Hepatocyte (in vitro differentiated cells): ENCODE data around the gene UVSSA. TPM values are rescaled to one million over a fixed set of nuclear protein-coding genes. Genes with fewer than 3 reads are reported as not detected.
"Not testable (repeated sequence)": the region's sequence is repeated elsewhere in the genome, so short reads cannot be mapped to it uniquely, and the experiment has no call there.

ENCODE experiments used
- DNase-seq: peaks from one replicate; pipeline ENCODE4 v3.0.0-alpha.2; 2016; ENCODE audit warnings: low spot score
- H2AFZ ChIP-seq: fragments of 200-600 bp; sonication (generic); 2 replicates; pipeline ENCODE4 v1.6.0; 2016; ENCODE audit warnings: antibody characterized with exemption, mild to moderate bottlenecking
- H3K27ac ChIP-seq: fragments of 200-600 bp; sonication (generic); 2 replicates; pipeline ENCODE4 v1.5.1; 2016; ENCODE audit warnings: mild to moderate bottlenecking
- H3K27me3 ChIP-seq: fragments of 200-600 bp; sonication (generic); 2 replicates; pipeline ENCODE4 v1.6.1; 2016
- H3K36me3 ChIP-seq: fragments of 200-600 bp; sonication (generic); replicated peaks from 2 replicates; pipeline ENCODE4 v1.5.1; 2016; ENCODE audit warnings: low read depth; ENCODE audit not compliant: insufficient read depth
- H3K4me1 ChIP-seq: fragments of 200-600 bp; sonication (generic); 2 replicates; pipeline ENCODE4 v1.5.1; 2016; ENCODE audit warnings: mild to moderate bottlenecking, moderate library complexity; ENCODE audit not compliant: insufficient read depth
- H3K4me2 ChIP-seq: fragments of 200-600 bp; sonication (generic); 2 replicates; pipeline ENCODE4 v1.6.0; 2016
- H3K4me3 ChIP-seq: fragments of 200-600 bp; sonication (generic); 2 replicates; pipeline ENCODE4 v1.5.1; 2016; ENCODE audit warnings: mild to moderate bottlenecking
- H3K79me2 ChIP-seq: fragments of 200-600 bp; sonication (generic); 2 replicates; pipeline ENCODE4 v1.6.0; 2017; ENCODE audit warnings: mild to moderate bottlenecking
- H3K9me2 ChIP-seq: fragments of 200-600 bp; sonication (generic); replicated peaks from 2 replicates; pipeline ENCODE4 v1.6.0; 2017; ENCODE audit warnings: mild to moderate bottlenecking; ENCODE audit not compliant: insufficient read depth
- H3K9me3 ChIP-seq: fragments of 200-600 bp; sonication (generic); 2 replicates; pipeline ENCODE4 v1.5.1; 2016; ENCODE audit warnings: low read depth, mild to moderate bottlenecking
- H4K20me1 ChIP-seq: fragments of 200-600 bp; sonication (generic); 2 replicates; pipeline ENCODE4 v1.6.0; 2016; ENCODE audit warnings: mild to moderate bottlenecking; ENCODE audit not compliant: insufficient read depth, poor library complexity, severe bottlenecking
- CTCF ChIP-seq: fragments of 200-600 bp; sonication (generic); IDR thresholded peaks from 2 replicates; pipeline ENCODE4 v1.5.1; 2016; ENCODE audit warnings: antibody characterized with exemption, mild to moderate bottlenecking; ENCODE audit not compliant: poor library complexity
- EZH2 ChIP-seq: fragments of 200-600 bp; sonication (generic); IDR thresholded peaks from 2 replicates; pipeline ENCODE4 v1.6.1; 2016; ENCODE audit warnings: antibody characterized with exemption, mild to moderate bottlenecking, borderline replicate concordance
- EZH2phosphoT487 ChIP-seq: fragments of 200-600 bp; sonication (generic); IDR thresholded peaks from one replicate; pipeline ENCODE4 v1.6.1; 2018; ENCODE audit warnings: antibody characterized with exemption, mild to moderate bottlenecking, low read depth, moderate library complexity; ENCODE audit not compliant: unreplicated experiment, severe bottlenecking
- WGBS: methylation state at CpG from one replicate; pipeline ENCODE4 v1.1.6; 2016; ENCODE audit warnings: low lambda C conversion rate; ENCODE audit errors: missing lambda C conversion rate; 5-methylcytosine and 5-hydroxymethylcytosine counted together
- polyA plus RNA-seq: library from polyadenylated mRNA; unstranded; fragments of >200 nt; fragmentation: Nextera tagmentation; extraction: Ambion mirVana; gene quantifications from 2 replicates; pipeline ENCODE4 v1.2.1, GENCODE V29; 2016
- total RNA-seq: library from RNA; depleted of rRNA; stranded (reverse); fragments of >200 nt; gene quantifications from 2 replicates; pipeline ENCODE4 v1.2.3, GENCODE V29; 2014

The UVSSA gene
- total and polyA plus RNA-seq, 2 experiments from 2014 or later: 10.6 to 11.0 TPM

GRCh38 chr4:1323635-1324442, 23.2 kb upstream of the UVSSA start:
- no peaks in the 10 kb centered on the region for H3K27me3 ChIP-seq
- no peaks in the 10 kb centered on the region for H3K79me2 ChIP-seq
- no peaks in the 10 kb centered on the region for H3K36me3 ChIP-seq
- no peak overlapping the region for H2AFZ ChIP-seq
- no peak overlapping the region for H3K4me2 ChIP-seq
- DNase-seq: no peak
- no peak overlapping the region for H3K4me3 ChIP-seq
- H4K20me1 ChIP-seq: no peaks in the 10 kb centered on the region
- TF ChIP-seq EZH2phosphoT487 (no peak), CTCF (no peak), EZH2 (no peak)
- H3K4me1 ChIP-seq: no peaks in the 10 kb centered on the region
- H3K9me3 ChIP-seq: no peaks in the 10 kb centered on the region
- no peaks in the 10 kb centered on the region for H3K9me2 ChIP-seq
- no peak overlapping the region for H3K27ac ChIP-seq
- WGBS: 96% methylated on average over 11 of the region's 11 CpGs

GRCh38 chr4:1324443-1325175, 22.4 kb upstream of the UVSSA start:
- not testable (repeated sequence) for H3K36me3 ChIP-seq, H2AFZ ChIP-seq, H3K4me3 ChIP-seq, H3K9me3 ChIP-seq, H3K4me2 ChIP-seq, H3K27me3 ChIP-seq, H3K4me1 ChIP-seq, H3K79me2 ChIP-seq, DNase-seq, H4K20me1 ChIP-seq, H3K9me2 ChIP-seq, H3K27ac ChIP-seq
- WGBS: 99% methylated on average over 19 of the region's 20 CpGs

GRCh38 chr4:1325176-1325480, 21.9 kb upstream of the UVSSA start:
- Histone ChIP-seq H3K4me1 (no peaks in the 10 kb centered on the region), H4K20me1 (no peaks in the 10 kb centered on the region), H3K4me3 (no peak overlapping the region), H3K27ac (no peak overlapping the region), H2AFZ (no peak overlapping the region), H3K9me2 (no peaks in the 10 kb centered on the region), H3K4me2 (no peak overlapping the region), H3K27me3 (no peaks in the 10 kb centered on the region), H3K36me3 (no peaks in the 10 kb centered on the region), H3K9me3 (no peaks in the 10 kb centered on the region), H3K79me2 (no peaks in the 10 kb centered on the region)
- 95% methylated on average over 11 of the region's 11 CpGs for WGBS
- DNase-seq: no peak
- TF ChIP-seq EZH2 (no peak), CTCF (no peak), EZH2phosphoT487 (no peak)
